ENCODE results near the gene TM6SF1.
"Not testable (repeated sequence)": the region's sequence is repeated elsewhere in the genome, so short reads cannot be mapped to it uniquely, and the experiment has no call there.

Gene TM6SF1

GRCh38 chr15:83087576-83087975 lies 19.9 kb upstream of the TM6SF1 start:
- Histone ChIP-seq H3K36me3 (ENCODE audit: insufficient read depth, low read length) (no peaks in the 10 kb centered on the region), H3K27ac (ENCODE audit: low read length) (no peak overlapping the region), H3K4me3 (ENCODE audit: low read depth in 1 of 2, low read length in 2 of 2) (no peak overlapping the region), H3K79me2 (ENCODE audit: insufficient read depth, low read length) (no peaks in the 10 kb centered on the region), H3K27me3 (ENCODE audit: insufficient read depth, low read length, poor library complexity) (no peaks in the 10 kb centered on the region), H3K9ac (ENCODE audit: low read depth, low read length) (no peak overlapping the region), H3K4me2 (ENCODE audit: insufficient read depth, low read length) (no peak overlapping the region), H3K9me3 (ENCODE audit: insufficient read depth, low read length, severe bottlenecking) (no peaks in the 10 kb centered on the region), H2AFZ (ENCODE audit: low read depth, low read length) (no peak overlapping the region), H3K4me1 (ENCODE audit: insufficient read depth, low read length) (no peaks in the 10 kb centered on the region), H4K20me1 (ENCODE audit: insufficient read depth, low read length) (no peaks in the 10 kb centered on the region)
- ATAC-seq (ENCODE audit: insufficient read depth, low read depth) = no peak
- TF ChIP-seq EZH2 (IDR thresholded peaks at IDR 0.05; ENCODE audit: borderline replicate concordance, low read depth, low read length, severe bottlenecking) = no peak
- DNase-seq = no peak

GRCh38 chr15:83088876-83089275 lies 18.6 kb upstream of the TM6SF1 start:
- Histone ChIP-seq H3K4me2 (ENCODE audit: insufficient read depth, low read length) (no peak overlapping the region), H3K27ac (ENCODE audit: low read length) (no peak overlapping the region), H3K4me1 (ENCODE audit: insufficient read depth, low read length) (no peaks in the 10 kb centered on the region), H3K36me3 (ENCODE audit: insufficient read depth, low read length) (no peaks in the 10 kb centered on the region), H3K9ac (ENCODE audit: low read depth, low read length) (no peak overlapping the region), H4K20me1 (ENCODE audit: insufficient read depth, low read length) (no peaks in the 10 kb centered on the region), H3K9me3 (ENCODE audit: insufficient read depth, low read length, severe bottlenecking) (no peaks in the 10 kb centered on the region), H3K79me2 (ENCODE audit: insufficient read depth, low read length) (no peaks in the 10 kb centered on the region), H2AFZ (ENCODE audit: low read depth, low read length) (no peak overlapping the region), H3K4me3 (ENCODE audit: low read depth in 1 of 2, low read length in 2 of 2) (no peak overlapping the region), H3K27me3 (ENCODE audit: insufficient read depth, low read length, poor library complexity) (no peaks in the 10 kb centered on the region)
- DNase-seq = no peak
- TF ChIP-seq, protein P1, sequence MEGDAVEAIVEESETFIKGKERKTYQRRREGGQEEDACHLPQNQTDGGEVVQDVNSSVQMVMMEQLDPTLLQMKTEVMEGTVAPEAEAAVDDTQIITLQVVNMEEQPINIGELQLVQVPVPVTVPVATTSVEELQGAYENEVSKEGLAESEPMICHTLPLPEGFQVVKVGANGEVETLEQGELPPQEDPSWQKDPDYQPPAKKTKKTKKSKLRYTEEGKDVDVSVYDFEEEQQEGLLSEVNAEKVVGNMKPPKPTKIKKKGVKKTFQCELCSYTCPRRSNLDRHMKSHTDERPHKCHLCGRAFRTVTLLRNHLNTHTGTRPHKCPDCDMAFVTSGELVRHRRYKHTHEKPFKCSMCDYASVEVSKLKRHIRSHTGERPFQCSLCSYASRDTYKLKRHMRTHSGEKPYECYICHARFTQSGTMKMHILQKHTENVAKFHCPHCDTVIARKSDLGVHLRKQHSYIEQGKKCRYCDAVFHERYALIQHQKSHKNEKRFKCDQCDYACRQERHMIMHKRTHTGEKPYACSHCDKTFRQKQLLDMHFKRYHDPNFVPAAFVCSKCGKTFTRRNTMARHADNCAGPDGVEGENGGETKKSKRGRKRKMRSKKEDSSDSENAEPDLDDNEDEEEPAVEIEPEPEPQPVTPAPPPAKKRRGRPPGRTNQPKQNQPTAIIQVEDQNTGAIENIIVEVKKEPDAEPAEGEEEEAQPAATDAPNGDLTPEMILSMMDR (IDR thresholded peaks at IDR 0.05; ENCODE audit: borderline replicate concordance, extremely low read depth, low read length, poor library complexity, severe bottlenecking) = no peak
- TF ChIP-seq EZH2 (IDR thresholded peaks at IDR 0.05; ENCODE audit: borderline replicate concordance, low read depth, low read length, severe bottlenecking) = no peak
- ATAC-seq (ENCODE audit: insufficient read depth, low read depth) = no peak

DNA sequence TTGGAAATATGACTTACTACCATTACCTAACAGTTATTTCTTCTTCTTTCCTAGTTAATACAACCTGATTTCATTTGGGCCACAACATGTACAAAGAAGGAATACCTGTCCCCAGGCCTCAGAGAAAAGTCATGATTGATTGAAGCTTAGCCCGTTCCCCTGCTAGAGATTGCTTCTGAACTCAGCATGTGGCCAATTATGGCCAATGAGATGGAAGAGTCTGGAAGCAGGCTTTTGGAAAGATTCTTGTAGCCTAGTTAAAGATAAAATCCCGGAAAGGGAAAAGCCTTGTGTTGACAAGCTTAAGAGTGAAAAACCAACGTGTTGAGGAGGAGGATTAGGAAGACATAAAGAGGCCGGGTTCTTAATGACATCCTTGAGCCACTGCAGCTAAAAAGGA lies 17.0 kb upstream of the TM6SF1 start:
- Histone ChIP-seq H3K4me3 (ENCODE audit: low read depth in 1 of 2, low read length in 2 of 2) (no peak overlapping the region), H3K9me3 (ENCODE audit: insufficient read depth, low read length, severe bottlenecking) (no peaks in the 10 kb centered on the region), H3K79me2 (ENCODE audit: insufficient read depth, low read length) (no peaks in the 10 kb centered on the region), H3K27ac (ENCODE audit: low read length) (no peak overlapping the region), H3K4me2 (ENCODE audit: insufficient read depth, low read length) (no peak overlapping the region), H3K27me3 (ENCODE audit: insufficient read depth, low read length, poor library complexity) (peaks cover 4% of the 10 kb centered on the region), H4K20me1 (ENCODE audit: insufficient read depth, low read length) (no peaks in the 10 kb centered on the region), H3K4me1 (ENCODE audit: insufficient read depth, low read length) (no peaks in the 10 kb centered on the region), H3K9ac (ENCODE audit: low read depth, low read length) (no peak overlapping the region), H3K36me3 (ENCODE audit: insufficient read depth, low read length) (no peaks in the 10 kb centered on the region), H2AFZ (ENCODE audit: low read depth, low read length) (no peak overlapping the region)
- ATAC-seq (ENCODE audit: insufficient read depth, low read depth) (no peak), DNase-seq (no peak)
- TF ChIP-seq, protein P1 (IDR thresholded peaks at IDR 0.05; ENCODE audit: borderline replicate concordance, extremely low read depth, low read length, poor library complexity, severe bottlenecking) = no peak
- TF ChIP-seq EZH2 (IDR thresholded peaks at IDR 0.05; ENCODE audit: borderline replicate concordance, low read depth, low read length, severe bottlenecking) = no peak

DNA sequence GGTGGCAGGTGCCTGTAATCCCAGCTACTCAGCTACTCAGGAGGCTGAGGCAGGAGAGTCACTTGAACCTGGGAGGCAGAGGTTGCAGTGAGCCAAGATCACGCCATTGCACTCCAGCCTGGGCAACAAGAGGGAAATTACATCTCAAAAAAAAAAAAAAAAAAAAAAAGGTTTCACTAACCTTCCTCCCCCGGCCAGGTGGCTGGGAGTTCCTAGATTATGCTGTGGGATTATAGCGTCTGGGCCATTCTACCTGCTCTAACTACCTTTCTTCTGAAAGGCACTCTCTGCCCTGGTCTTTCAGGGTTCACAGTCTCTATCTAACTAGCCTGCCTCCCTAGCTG lies 15.5 kb upstream of the TM6SF1 start:
- H3K36me3 ChIP-seq (ENCODE audit: insufficient read depth, low read length); ATAC-seq (ENCODE audit: insufficient read depth, low read depth); H3K9me3 ChIP-seq (ENCODE audit: insufficient read depth, low read length, severe bottlenecking); H3K79me2 ChIP-seq (ENCODE audit: insufficient read depth, low read length); H3K4me1 ChIP-seq (ENCODE audit: insufficient read depth, low read length); H2AFZ ChIP-seq (ENCODE audit: low read depth, low read length); H3K4me3 ChIP-seq (ENCODE audit: low read depth in 1 of 2, low read length in 2 of 2); H3K27ac ChIP-seq (ENCODE audit: low read length); DNase-seq; H3K9ac ChIP-seq (ENCODE audit: low read depth, low read length); H4K20me1 ChIP-seq (ENCODE audit: insufficient read depth, low read length); H3K4me2 ChIP-seq (ENCODE audit: insufficient read depth, low read length); H3K27me3 ChIP-seq (ENCODE audit: insufficient read depth, low read length, poor library complexity): not testable (repeated sequence)

Measured in DND-41 (cell line).